ENCODE measurements around the gene HDAC4. TPM values are rescaled to one million over a fixed set of nuclear protein-coding genes. Genes with fewer than 3 reads are reported as not detected.

The HDAC4 gene
- polyA plus RNA-seq, 4 donors, result 12.0 to 14.1 (median 12.6) TPM

- no peak for DNase-seq (ENCODE audit: low read depth in 4 of 4, low spot score in 3 of 4)
These were observed 70.7 kb downstream of the HDAC4 start for GRCh38 chr2:239329972-239330572.

DNA sequence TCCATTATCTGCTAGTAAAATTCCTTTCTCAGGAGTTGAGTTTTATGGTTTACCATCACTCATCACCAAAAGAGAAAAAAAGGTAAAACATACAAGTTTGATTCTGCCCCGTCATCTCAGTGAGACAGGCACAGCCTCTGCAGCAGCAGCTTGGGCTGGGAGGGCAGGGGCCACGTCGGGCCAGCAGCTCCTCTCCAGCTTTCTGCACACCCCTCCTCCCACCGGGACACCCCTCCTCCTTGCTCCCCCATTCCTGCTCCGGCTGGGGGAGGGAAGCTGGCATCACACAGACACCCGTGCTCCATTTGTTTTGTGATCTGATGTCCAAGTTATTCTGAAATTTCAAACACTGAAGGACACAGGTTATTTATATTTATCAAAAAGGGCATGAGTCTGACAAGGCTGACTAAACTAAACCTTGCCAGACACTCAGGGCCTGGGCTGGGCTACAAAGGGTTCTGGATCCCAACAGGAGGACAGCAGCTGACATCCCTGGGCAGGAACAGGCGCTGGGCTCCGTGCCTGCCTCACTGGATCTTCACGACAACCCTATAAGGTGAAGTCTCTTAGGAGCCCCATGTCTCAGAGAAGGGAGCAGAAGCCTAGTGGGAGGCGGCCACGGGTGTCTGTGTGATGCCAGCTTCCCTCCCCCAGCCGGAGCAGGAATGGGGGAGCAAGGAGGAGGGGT, 71.4 kb downstream of the HDAC4 start:
- DNase-seq (ENCODE audit: low read depth in 4 of 4, low spot score in 3 of 4), result no peak

GRCh38 chr2:239328351-239329191, 72.2 kb downstream of the HDAC4 start:
- DNase-seq (ENCODE audit: low read depth in 4 of 4, low spot score in 3 of 4), result peak in 1 of 4 donors; percentile 61

DNA sequence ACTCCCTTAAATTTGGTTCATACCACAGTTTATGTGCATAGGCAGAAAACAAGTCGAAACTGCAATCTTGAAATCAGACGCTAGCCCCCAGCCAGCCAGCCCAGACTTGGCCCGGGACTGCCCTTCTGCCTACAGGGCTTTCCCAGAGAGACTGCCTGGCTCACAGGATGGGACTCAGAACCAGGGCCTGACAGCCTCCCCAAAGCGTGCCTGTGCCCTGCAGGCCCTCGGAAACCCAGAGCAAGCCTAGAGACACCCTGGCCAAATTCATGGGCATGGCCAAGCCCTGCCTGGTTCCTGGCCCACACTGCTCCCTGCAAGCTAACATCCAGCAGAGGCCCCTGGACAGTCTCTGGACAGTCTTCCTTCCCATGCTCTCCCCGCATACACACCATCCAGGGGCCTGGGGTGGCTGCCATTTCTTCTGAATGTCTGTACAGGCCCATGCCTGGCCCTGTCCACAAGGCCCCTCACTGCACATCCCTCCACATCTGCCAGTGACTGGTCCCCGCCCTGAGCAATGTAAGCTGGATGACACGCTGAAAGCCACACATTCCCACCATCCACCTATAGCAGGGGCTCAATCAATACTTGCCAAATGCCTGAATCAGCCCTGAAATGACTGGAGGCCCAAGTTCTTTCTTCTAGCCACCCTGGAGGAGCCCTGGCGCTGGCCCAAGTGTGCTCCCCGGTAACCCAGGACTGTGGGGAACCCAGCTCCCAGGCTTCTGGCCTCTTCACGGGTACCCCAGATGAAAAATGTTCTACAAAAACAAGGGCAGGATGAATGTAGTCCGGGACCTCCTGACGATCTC, 73.1 kb downstream of the HDAC4 start:
- no peak for DNase-seq (ENCODE audit: low read depth in 4 of 4, low spot score in 3 of 4)

DNA sequence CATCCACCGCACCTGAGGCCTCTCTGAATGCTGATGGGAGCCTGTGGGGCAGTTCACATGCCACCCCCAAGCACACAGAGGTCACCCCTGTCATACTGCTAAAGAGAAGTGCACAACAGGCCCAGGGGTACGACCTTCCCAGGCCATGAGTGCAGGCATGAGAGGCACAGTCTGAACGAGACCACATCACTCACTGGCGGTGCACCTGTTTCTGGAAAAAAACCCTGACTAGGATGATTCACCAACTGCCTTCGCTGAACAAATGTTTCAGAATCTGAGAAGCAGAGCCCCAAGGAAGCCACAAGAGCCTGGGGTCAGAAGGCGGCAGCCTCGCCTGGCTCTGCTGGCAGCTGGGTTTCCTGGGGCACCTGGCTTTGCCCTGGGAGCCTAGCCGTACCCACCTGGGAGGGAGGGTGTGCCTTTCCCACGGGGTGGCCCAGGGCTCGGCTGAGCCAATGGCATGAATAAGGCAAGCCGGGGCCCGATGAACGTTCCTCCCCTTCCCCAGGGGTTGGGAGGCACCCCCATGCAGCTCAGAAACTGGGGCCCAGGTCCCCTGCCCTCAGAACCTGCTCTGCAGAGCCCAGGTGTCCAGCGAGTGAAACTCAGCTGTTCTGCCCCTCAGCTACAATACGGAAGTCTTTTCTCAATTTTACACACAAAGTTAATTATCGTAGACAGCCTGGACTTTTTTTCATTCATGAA, 73.8 kb downstream of the HDAC4 start:
- DNase-seq (ENCODE audit: low read depth in 4 of 4, low spot score in 3 of 4), result no peak

DNA sequence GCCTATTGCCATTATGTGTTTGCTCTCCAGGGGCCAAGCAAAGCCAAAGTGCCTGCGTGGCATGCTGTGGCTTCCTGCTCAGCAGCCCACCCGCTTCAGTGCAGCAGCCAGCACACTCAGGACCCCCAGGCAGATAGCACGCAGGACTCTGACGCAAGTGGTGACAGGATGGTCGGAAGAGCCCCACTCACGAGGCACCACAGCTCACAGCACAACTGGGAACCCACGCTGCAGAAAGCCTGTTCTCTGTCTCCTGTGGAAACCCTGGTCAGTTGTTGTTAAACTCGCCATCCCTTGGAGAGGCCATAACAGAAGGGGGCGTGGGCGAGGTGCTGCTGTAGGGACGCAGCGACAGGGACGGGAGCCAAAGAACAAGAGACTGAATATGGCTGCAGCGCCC, 76.4 kb downstream of the HDAC4 start:
- no peak for DNase-seq (ENCODE audit: low read depth in 4 of 4, low spot score in 3 of 4)

GRCh38 chr2:239323447-239323846, 77.4 kb downstream of the HDAC4 start:
- no peak for DNase-seq (ENCODE audit: low read depth in 4 of 4, low spot score in 3 of 4)

- DNase-seq (ENCODE audit: low read depth in 4 of 4, low spot score in 3 of 4), result no peak
These were observed 78.3 kb downstream of the HDAC4 start for GRCh38 chr2:239322416-239323086.

DNA sequence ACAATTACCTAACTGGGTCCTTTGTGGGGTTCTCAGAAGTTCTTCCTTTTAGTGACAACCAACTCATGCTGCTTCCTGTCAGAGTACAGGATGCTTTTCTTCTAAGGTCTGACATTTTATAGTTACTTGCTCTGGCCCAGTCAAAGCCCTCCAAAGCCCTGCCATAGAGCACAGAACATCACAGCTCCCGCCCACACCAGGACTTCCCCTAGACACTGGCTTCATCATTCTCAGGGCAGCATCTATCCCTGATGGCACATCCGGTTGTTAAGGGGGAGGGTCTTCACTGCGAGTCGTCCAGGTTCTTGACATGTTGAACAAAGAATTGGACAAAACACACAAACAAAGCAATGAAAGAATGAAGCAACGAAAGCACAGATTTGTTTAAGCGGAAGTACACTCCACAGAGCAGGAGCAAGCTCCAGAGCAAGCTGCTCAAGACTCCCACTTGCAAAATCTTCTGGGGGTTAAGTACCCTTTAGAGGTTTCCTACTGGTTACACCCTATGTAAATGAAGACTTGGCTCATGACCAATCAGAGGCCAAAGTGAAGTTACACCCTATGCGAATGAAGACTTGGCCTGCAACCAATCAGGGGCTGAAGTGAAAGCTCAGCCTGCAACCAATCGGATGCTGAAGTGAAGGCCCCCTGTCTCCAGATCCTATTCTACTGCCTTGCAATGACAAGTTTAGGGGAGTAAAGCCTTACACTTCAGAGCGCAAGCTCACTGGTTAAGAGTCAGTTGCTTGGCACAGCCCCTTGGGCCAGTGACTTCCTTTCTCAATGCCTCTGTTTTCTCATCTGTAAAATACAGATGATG, 79.0 kb downstream of the HDAC4 start:
- DNase-seq (ENCODE audit: low read depth in 4 of 4, low spot score in 3 of 4), result no peak

DNA sequence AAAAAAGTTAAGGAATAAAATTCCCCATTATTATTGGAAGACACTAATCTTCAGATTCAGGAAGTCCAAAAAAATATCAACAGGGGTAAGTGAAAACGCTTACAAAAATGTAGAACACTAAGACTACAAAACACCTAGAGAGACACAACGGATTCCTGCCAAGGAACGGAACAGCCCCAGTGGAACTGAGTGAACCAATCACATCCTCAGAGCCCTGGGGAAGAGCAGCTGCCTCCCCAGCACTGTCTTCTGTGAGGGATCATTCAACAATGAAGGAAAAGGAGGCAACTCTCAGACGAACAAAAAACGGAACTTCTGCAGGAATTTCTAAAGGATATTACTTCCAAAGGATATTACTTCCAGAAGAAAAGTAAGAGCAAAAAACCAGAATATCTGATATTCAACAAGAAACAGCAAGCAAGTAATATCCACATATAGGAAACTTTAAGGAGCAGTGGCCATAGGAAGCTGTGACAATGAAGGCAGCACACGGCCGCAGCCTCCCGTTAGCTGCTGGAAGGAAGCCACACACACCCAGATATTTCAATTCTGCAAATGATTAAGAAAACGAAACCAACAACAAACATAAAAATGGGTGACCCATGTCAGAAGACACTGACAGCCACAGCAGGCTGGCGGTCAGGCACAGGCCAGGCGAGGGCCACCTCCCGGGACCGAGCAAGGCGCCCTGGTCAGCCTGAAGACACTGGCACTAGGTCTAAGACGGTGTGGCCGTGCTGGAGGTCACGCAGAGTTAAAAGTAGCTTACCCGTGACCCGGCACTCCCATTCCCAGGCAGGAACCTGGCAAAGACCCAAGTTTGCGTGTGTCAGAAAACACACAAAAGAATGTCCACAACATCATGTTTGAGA, 81.8 kb downstream of the HDAC4 start:
- no peak for DNase-seq (ENCODE audit: low read depth in 4 of 4, low spot score in 3 of 4)

- no peak for DNase-seq (ENCODE audit: low read depth in 4 of 4, low spot score in 3 of 4)
These were observed 82.6 kb downstream of the HDAC4 start for GRCh38 chr2:239318151-239318611.

DNA sequence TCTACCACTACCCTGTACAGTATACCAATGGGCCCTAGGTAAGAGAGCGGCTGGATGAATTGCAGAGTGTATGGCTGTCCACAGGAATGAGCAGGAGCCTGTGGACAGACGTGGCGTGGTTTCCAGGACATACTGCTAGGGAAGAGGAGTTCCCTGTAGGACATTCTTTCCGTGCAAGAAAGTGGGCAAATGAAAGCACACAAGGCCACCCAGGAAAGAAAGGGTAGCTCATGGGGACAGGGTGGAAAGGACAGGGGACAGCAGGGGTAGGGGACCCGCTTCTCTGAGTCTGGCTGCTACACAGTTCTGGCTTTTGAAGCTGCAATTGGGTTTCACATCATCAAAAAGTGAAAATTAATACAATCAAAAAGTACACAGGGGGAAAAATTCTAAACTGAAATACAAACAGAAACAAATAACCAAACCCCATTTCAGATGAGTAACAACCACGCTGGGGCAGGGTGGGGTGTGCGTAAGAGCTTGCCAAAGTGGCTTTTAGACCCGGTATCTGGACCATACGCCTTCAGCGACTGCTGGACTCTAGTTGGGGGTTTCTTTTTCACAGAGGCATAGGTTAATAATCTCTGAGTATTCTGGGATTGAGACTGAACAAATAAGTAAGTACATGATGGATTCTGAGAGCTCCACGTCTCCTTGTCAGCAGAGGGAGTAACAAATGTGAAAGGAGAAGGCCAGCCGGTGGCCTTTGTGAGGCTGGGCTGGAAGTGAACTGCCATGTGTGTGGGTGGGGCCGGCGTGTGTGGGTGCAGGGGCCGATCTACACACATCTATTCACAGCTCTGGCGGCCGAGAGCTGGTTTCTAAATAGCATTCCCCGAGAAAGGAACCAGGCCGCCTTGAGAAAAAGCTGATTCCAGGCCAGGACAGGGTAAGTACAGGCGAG, 84.0 kb downstream of the HDAC4 start:
- no peak for DNase-seq (ENCODE audit: low read depth in 4 of 4, low spot score in 3 of 4)

DNA sequence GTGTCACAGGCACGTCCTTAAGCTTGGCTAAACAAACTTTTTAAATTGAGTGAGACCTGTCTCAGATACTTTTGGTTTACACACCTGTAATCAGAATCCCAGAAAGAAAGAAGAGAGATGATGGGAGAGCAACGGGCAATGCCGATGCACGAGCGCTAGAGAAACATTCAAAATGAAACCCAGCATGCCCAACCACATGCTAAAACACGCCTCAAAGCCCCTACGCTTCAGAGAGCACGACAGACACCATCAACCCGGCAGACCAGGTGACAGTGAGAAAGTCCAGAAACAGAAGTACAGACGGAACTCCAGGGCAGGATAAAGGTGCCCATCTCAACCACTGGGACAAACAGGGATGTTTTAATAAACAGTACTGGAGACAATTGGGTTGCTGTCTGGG, 85.5 kb downstream of the HDAC4 start:
- DNase-seq (ENCODE audit: low read depth in 4 of 4, low spot score in 3 of 4), result no peak

GRCh38 chr2:239313776-239314175, 87.0 kb downstream of the HDAC4 start:
- DNase-seq (ENCODE audit: low read depth in 4 of 4, low spot score in 3 of 4), result no peak

DNA sequence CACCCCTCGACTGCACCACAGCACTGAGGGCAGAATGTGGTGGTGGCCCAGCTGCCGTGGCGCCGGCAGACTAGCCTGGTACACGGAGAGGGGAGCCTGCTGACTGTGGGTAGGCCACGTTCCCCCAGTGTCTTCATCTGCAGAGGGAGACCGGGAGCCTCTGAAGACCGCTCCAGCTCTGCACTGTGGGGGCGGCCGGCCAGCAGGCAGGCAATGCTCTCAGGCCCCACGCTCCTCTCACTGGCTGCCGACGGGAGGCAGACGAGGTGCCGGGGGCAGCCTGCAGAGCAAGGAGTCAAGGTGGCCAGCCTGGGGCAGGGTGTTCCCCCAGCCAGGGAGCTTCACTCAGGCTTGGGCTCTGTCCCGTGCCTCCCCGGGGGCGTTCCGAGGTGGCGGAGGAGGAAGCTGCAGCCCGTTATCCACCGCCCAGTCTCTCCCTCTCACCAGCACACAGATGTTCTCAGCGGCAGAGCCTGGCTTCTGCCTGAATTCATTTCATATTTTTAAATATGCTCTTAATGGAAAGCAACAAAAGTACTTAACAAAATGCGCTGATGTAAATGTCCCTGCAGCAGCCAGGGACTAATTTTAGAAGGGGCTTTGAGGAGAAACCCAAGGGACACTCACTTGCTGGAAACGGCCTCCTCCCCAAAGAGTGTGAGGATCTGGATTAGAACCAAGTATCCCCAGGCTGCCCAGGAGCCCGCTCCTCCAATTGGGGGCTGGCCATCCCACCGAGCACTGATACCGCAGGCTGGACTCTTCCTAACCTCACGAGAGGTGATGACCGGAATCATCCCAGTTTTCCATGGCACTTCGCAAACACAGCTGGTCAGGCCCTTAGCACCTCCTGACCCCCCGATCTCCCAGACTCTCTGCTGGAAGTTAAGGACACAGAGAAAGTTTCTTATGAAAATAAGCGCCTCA, 87.8 kb downstream of the HDAC4 start:
- DNase-seq (ENCODE audit: low read depth in 4 of 4, low spot score in 3 of 4), result no peak

GRCh38 chr2:239312081-239312511, 88.7 kb downstream of the HDAC4 start:
- DNase-seq (ENCODE audit: low read depth in 4 of 4, low spot score in 3 of 4), result no peak
